ENCODE measurements around the gene SMG5. TPM values are rescaled to one million over a fixed set of nuclear protein-coding genes. Genes with fewer than 3 reads are reported as not detected.
A peak's percentile ranks its signal among the peaks of the same experiment; 100 is the strongest.

The SMG5 gene
- total RNA-seq, 2 donors from 2014 or later, result 65.2 to 107 TPM

- no peak overlapping the region for H3K4me3 ChIP-seq
- no peak overlapping the region for H3K27ac ChIP-seq
- intact Hi-C loops (cut with DNase I), result no loop called here
- H3K27me3 ChIP-seq, result peaks cover 13% of the 10 kb centered on the region
- H3K4me1 ChIP-seq, result peaks cover 9% of the 10 kb centered on the region
- no peaks in the 10 kb centered on the region for H3K9me3 ChIP-seq
- H3K36me3 ChIP-seq, result peaks cover 31% of the 10 kb centered on the region
- no peak for TF ChIP-seq CTCF (IDR thresholded peaks at IDR 0.05)
- H3K9ac ChIP-seq (ENCODE audit: low read depth in 2 of 2, low read length in 2 of 2), result no peak overlapping the region
- no peak for DNase-seq
These were observed 33.0 kb downstream of the SMG5 start for GRCh38 chr1:156249593-156249992.

- no peak for DNase-seq
- H3K9ac ChIP-seq (ENCODE audit: low read depth in 2 of 2, low read length in 2 of 2), result no peak overlapping the region
- H3K36me3 ChIP-seq, result peaks cover 23% of the 10 kb centered on the region
- H3K27me3 ChIP-seq, result peaks cover 13% of the 10 kb centered on the region
- no peak overlapping the region for H3K27ac ChIP-seq
- peaks cover 9% of the 10 kb centered on the region for H3K4me1 ChIP-seq
- H3K4me3 ChIP-seq, result no peak overlapping the region
- intact Hi-C loops (cut with DNase I), result no loop called here
- no peak for TF ChIP-seq CTCF (IDR thresholded peaks at IDR 0.05)
- no peaks in the 10 kb centered on the region for H3K9me3 ChIP-seq
These were observed 34.3 kb downstream of the SMG5 start for GRCh38 chr1:156248323-156248683.

- DNase-seq, result no peak
- Histone ChIP-seq H3K36me3 (peaks cover 16% of the 10 kb centered on the region), H3K27me3 (peaks cover 13% of the 10 kb centered on the region), H3K4me1 (peaks cover 9% of the 10 kb centered on the region), H3K9me3 (no peaks in the 10 kb centered on the region), H3K27ac (no peak within 1 kb of the TSS), H3K4me3 (no peak within 1 kb of the TSS), H3K9ac (ENCODE audit: low read depth in 2 of 2, low read length in 2 of 2) (no peak within 1 kb of the TSS)
- intact Hi-C loops (cut with DNase I), result no loop called here
- no peak for TF ChIP-seq CTCF (IDR thresholded peaks at IDR 0.05)
These were observed 34.9 kb downstream of the SMG5 start, which contains the start of gene PAQR6 for GRCh38 chr1:156247460-156248322. TSS of gene PAQR6 (minus strand) at chr1:156248056. CDS start at chr1:156246731, 1,325 bp downstream.

- no peak for TF ChIP-seq CTCF (IDR thresholded peaks at IDR 0.05)
- Histone ChIP-seq H3K27ac (no peak overlapping the region), H3K4me3 (no peak overlapping the region), H3K9me3 (no peaks in the 10 kb centered on the region), H3K9ac (ENCODE audit: low read depth in 2 of 2, low read length in 2 of 2) (no peak overlapping the region), H3K36me3 (peaks cover 12% of the 10 kb centered on the region), H3K27me3 (peaks cover 13% of the 10 kb centered on the region), H3K4me1 (peaks cover 9% of the 10 kb centered on the region)
- DNase-seq, result no peak
- intact Hi-C loops (cut with DNase I), result no loop called here
These were observed 35.7 kb downstream of the SMG5 start for GRCh38 chr1:156246781-156247459.

- intact Hi-C loops (cut with DNase I), result no loop called here
- Histone ChIP-seq H3K9ac (ENCODE audit: low read depth in 2 of 2, low read length in 2 of 2) (peak overlapping the region; percentile 2 to 40), H3K27ac (no peak overlapping the region), H3K9me3 (no peaks in the 10 kb centered on the region), H3K4me1 (peaks cover 9% of the 10 kb centered on the region), H3K36me3 (peaks cover 6% of the 10 kb centered on the region), H3K27me3 (peaks cover 13% of the 10 kb centered on the region), H3K4me3 (no peak overlapping the region)
- no peak for DNase-seq
- TF ChIP-seq CTCF (IDR thresholded peaks at IDR 0.05), result no peak
These were observed 36.3 kb downstream of the SMG5 start for GRCh38 chr1:156246241-156246780.
